Chondrocyte (in vitro differentiated cells): ENCODE results near the gene FSTL5. TPM values are rescaled to one million over a fixed set of nuclear protein-coding genes. Genes with fewer than 3 reads are reported as not detected.
A peak's percentile ranks its signal among the peaks of the same experiment; 100 is the strongest.

Experiments
- DNase-seq: peaks from one replicate; pipeline ENCODE4 v3.0.0; 2021; ENCODE audit warnings: mixed read lengths, low spot score
- H3K27ac Mint-ChIP-seq: one replicate; pipeline ENCODE4 v1.8.0; 2021; ENCODE audit warnings: mild to moderate bottlenecking, moderate library complexity, mixed read lengths; ENCODE audit not compliant: unreplicated experiment
- H3K27me3 Mint-ChIP-seq: 2 replicates; pipeline ENCODE4 v1.8.0; 2021; ENCODE audit warnings: low read depth, mixed read lengths
- H3K36me3 Mint-ChIP-seq: 2 replicates; pipeline ENCODE4 v1.8.0; 2021; ENCODE audit warnings: low read depth, mixed read lengths
- H3K4me1 Mint-ChIP-seq: 2 replicates; pipeline ENCODE4 v1.8.0; 2021; ENCODE audit warnings: low read depth, mild to moderate bottlenecking, mixed read lengths
- H3K4me3 Mint-ChIP-seq: one replicate; pipeline ENCODE4 v1.8.0; 2021; ENCODE audit warnings: mild to moderate bottlenecking, moderate library complexity, mixed read lengths; ENCODE audit not compliant: unreplicated experiment
- H3K9me3 Mint-ChIP-seq: 2 replicates; pipeline ENCODE4 v1.8.0; 2021; ENCODE audit warnings: low read depth, mixed read lengths
- CTCF ChIP-seq: fragments of 200-600 bp; sonication (generic); IDR thresholded peaks from 2 replicates; pipeline ENCODE4 v1.5.0; 2021; ENCODE audit warnings: antibody characterized with exemption, mild to moderate bottlenecking, moderate library complexity
- total RNA-seq: library from RNA; stranded (reverse); gene quantifications from 3 replicates; pipeline ENCODE4 v1.2.1, GENCODE V29; 2021

FSTL5 gene
- total RNA-seq, 1 donor from 2014 or later: not detected

- no peaks in the 10 kb centered on the region for H3K36me3 Mint-ChIP-seq
- no peak overlapping the region for H3K4me3 Mint-ChIP-seq
- TF ChIP-seq CTCF: no peak
- H3K27ac Mint-ChIP-seq: no peak overlapping the region
- H3K27me3 Mint-ChIP-seq: no peaks in the 10 kb centered on the region
- peaks cover 6% of the 10 kb centered on the region for H3K9me3 Mint-ChIP-seq
- H3K4me1 Mint-ChIP-seq: peaks cover 26% of the 10 kb centered on the region
- DNase-seq: no peak
Observed at GRCh38 chr4:161717084-161717483, 446.7 kb downstream of the FSTL5 start.

- no peak overlapping the region for H3K4me3 Mint-ChIP-seq
Observed at GRCh38 chr4:161714931-161715330, 448.9 kb downstream of the FSTL5 start.

GRCh38 chr4:161714022-161714751 is 449.6 kb downstream of the FSTL5 start:
- Mint-ChIP-seq H3K36me3 (no peaks in the 10 kb centered on the region), H3K9me3 (peaks cover 4% of the 10 kb centered on the region), H3K27ac (peak overlapping the region; percentile 72), H3K4me3 (peak overlapping the region; percentile 17), H3K4me1 (peaks cover 26% of the 10 kb centered on the region), H3K27me3 (no peaks in the 10 kb centered on the region)
- DNase-seq: no peak
- no peak for TF ChIP-seq CTCF

More at GRCh38 chr4:161714931-161715330, 448.9 kb downstream of the FSTL5 start:
- no peaks in the 10 kb centered on the region for H3K36me3 Mint-ChIP-seq
- peaks cover 26% of the 10 kb centered on the region for H3K4me1 Mint-ChIP-seq
- TF ChIP-seq CTCF: no peak
- no peaks in the 10 kb centered on the region for H3K27me3 Mint-ChIP-seq
- DNase-seq: no peak
- H3K27ac Mint-ChIP-seq: no peak overlapping the region
- H3K9me3 Mint-ChIP-seq: peaks cover 6% of the 10 kb centered on the region

GRCh38 chr4:161704653-161705052 is 459.1 kb downstream of the FSTL5 start:
- peaks cover 5% of the 10 kb centered on the region for H3K9me3 Mint-ChIP-seq
- no peak overlapping the region for H3K4me3 Mint-ChIP-seq
- no peak for DNase-seq
- H3K36me3 Mint-ChIP-seq: no peaks in the 10 kb centered on the region
- no peaks in the 10 kb centered on the region for H3K4me1 Mint-ChIP-seq
- H3K27ac Mint-ChIP-seq: no peak overlapping the region
- TF ChIP-seq CTCF: no peak
- H3K27me3 Mint-ChIP-seq: no peaks in the 10 kb centered on the region

- DNase-seq: no peak
Observed at GRCh38 chr4:161704040-161704439, 459.8 kb downstream of the FSTL5 start.

More at GRCh38 chr4:161704040-161704439, 459.8 kb downstream of the FSTL5 start:
- no peak for TF ChIP-seq CTCF
- Mint-ChIP-seq H3K4me1 (no peaks in the 10 kb centered on the region), H3K36me3 (no peaks in the 10 kb centered on the region), H3K9me3 (peaks cover 5% of the 10 kb centered on the region), H3K27ac (no peak overlapping the region), H3K27me3 (no peaks in the 10 kb centered on the region), H3K4me3 (no peak overlapping the region)
